Prostate gland (tissue), 2 donors: ENCODE data around the gene CD300E. TPM values are rescaled to one million over a fixed set of nuclear protein-coding genes. Genes with fewer than 3 reads are reported as not detected.

Experiments used
- DNase-seq: peaks from one replicate; pipeline ENCODE4 v3.0.0-alpha.2; 2019; ENCODE audit warnings: low spot score
- H3K27ac ChIP-seq, 2 donors: fragments of 200-600 bp; sonication (generic); 2 replicates each; pipeline ENCODE4 v1.5.1; 2017 to 2019
- H3K27me3 ChIP-seq: fragments of 200-600 bp; sonication (generic); replicated peaks from 2 replicates; pipeline ENCODE4 v1.5.1; 2019; ENCODE audit not compliant: insufficient read depth
- H3K36me3 ChIP-seq, 2 donors: fragments of 200-600 bp; sonication (generic); 1 replicate in 1 of 2; 2 replicates in 1 of 2; pipeline versions ENCODE4 v1.5.1 to v1.8.1; 2017 to 2019
- H3K4me1 ChIP-seq: fragments of 200-600 bp; sonication (generic); replicated peaks from 2 replicates; pipeline ENCODE4 v1.5.1; 2019
- H3K4me3 ChIP-seq, 2 donors: fragments of 200-600 bp; sonication (generic); 2 replicates each; pipeline ENCODE4 v1.5.1; 2017 to 2019
- H3K9me3 ChIP-seq: fragments of 200-600 bp; sonication (generic); 2 replicates; pipeline ENCODE4 v1.5.1; 2017
- POLR2A ChIP-seq: fragments of 450-650 bp; IDR thresholded peaks from one replicate; pipeline ENCODE4 v1.6.1; 2016; ENCODE audit warnings: antibody characterized with exemption, mild to moderate bottlenecking
- POLR2AphosphoS5 ChIP-seq: sonication (generic); formaldehyde crosslinking; IDR thresholded peaks from one replicate; pipeline ENCODE4 v1.6.1; 2017; ENCODE audit warnings: antibody characterized with exemption
- WGBS: methylation state at CpG from one replicate; pipeline ENCODE4 v1.1.5; 2018; 5-methylcytosine and 5-hydroxymethylcytosine counted together
- intact Hi-C: fragments of 100-400 bp; cut with DNase I; formaldehyde crosslinking; loops from one replicate; pipeline ENCODE4 v1.14.2; 2022
- total RNA-seq, 2 donors: library from RNA; depleted of rRNA; stranded (reverse); fragments of >200 nt; gene quantifications; one replicate each; pipeline ENCODE4 v1.1.0, GENCODE V29; 2016
- TF ChIP-seq, protein P1 (sequence below), 4 experiments: fragments of 200-600 bp in 2 of 4; fragments of 450-650 bp in 2 of 4; sonication (generic) in 2 of 4; IDR thresholded peaks; 1 replicate in 3 of 4; 2 replicates in 1 of 4; pipeline ENCODE4 v1.5.1; 2016 to 2019; ENCODE audit warnings: antibody characterized with exemption in 4 of 4, mild to moderate bottlenecking in 2 of 4, moderate library complexity in 2 of 4

Gene CD300E
- total RNA-seq, 2 donors from 2014 or later, result 0.45 TPM; not detected in 1

DNA sequence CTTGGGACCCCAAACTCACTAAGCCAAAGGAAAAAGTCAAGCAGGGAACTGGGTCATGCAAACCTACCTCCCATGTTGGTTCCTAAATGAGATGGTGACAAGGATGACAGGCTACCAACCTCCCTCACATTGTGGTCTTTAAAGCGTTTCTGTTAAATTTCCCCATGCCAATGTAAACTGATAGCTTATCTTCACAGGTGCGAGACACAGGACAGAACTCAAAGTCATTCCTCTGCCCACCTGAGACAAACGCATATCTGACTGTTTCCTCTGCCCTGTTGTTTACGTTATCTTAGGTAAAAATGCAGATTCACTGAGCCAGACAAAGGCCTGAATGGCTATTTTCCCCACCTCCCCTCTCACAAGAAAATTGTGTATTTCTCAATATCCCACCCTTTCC, 19.0 kb upstream of the CD300E start:
- Histone ChIP-seq H3K27me3 (no peaks in the 10 kb centered on the region), H3K9me3 (no peaks in the 10 kb centered on the region), H3K4me3 (no peak overlapping the region), H3K36me3 (no peaks in the 10 kb centered on the region), H3K27ac (no peak overlapping the region), H3K4me1 (no peaks in the 10 kb centered on the region)
- TF ChIP-seq, protein P1, sequence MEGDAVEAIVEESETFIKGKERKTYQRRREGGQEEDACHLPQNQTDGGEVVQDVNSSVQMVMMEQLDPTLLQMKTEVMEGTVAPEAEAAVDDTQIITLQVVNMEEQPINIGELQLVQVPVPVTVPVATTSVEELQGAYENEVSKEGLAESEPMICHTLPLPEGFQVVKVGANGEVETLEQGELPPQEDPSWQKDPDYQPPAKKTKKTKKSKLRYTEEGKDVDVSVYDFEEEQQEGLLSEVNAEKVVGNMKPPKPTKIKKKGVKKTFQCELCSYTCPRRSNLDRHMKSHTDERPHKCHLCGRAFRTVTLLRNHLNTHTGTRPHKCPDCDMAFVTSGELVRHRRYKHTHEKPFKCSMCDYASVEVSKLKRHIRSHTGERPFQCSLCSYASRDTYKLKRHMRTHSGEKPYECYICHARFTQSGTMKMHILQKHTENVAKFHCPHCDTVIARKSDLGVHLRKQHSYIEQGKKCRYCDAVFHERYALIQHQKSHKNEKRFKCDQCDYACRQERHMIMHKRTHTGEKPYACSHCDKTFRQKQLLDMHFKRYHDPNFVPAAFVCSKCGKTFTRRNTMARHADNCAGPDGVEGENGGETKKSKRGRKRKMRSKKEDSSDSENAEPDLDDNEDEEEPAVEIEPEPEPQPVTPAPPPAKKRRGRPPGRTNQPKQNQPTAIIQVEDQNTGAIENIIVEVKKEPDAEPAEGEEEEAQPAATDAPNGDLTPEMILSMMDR (IDR thresholded peaks at IDR 0.05), result no peak
- DNase-seq, result no peak
- 27% methylated on average over 4 of the region's 4 CpGs for WGBS
- intact Hi-C loops, result no loop called here

DNA sequence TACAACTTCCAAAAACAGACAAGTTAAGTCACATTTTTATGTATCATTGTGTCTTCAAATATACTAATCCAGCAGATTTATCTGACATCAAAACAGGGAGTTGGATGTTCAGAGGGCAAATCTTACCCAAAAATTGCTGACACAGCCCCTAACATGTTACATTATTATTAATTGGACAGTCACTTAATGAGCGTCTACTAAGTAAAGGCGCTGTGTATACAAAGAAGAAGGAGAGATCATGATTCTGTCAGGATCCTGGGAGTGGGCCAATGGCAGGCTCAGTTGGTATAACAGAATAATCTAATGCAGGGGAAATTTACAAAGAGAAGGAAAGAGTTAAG, 18.4 kb upstream of the CD300E start:
- no peak for DNase-seq
- WGBS, result 53% methylated on average over 2 of the region's 2 CpGs
- Histone ChIP-seq H3K36me3 (no peaks in the 10 kb centered on the region), H3K4me1 (no peaks in the 10 kb centered on the region), H3K4me3 (no peak overlapping the region), H3K27ac (no peak overlapping the region), H3K9me3 (no peaks in the 10 kb centered on the region), H3K27me3 (no peaks in the 10 kb centered on the region)
- intact Hi-C loops, result no loop called here
- TF ChIP-seq, protein P1 (IDR thresholded peaks at IDR 0.05), result no peak
- no peak for TF ChIP-seq POLR2AphosphoS5
- TF ChIP-seq POLR2A, result no peak

DNA sequence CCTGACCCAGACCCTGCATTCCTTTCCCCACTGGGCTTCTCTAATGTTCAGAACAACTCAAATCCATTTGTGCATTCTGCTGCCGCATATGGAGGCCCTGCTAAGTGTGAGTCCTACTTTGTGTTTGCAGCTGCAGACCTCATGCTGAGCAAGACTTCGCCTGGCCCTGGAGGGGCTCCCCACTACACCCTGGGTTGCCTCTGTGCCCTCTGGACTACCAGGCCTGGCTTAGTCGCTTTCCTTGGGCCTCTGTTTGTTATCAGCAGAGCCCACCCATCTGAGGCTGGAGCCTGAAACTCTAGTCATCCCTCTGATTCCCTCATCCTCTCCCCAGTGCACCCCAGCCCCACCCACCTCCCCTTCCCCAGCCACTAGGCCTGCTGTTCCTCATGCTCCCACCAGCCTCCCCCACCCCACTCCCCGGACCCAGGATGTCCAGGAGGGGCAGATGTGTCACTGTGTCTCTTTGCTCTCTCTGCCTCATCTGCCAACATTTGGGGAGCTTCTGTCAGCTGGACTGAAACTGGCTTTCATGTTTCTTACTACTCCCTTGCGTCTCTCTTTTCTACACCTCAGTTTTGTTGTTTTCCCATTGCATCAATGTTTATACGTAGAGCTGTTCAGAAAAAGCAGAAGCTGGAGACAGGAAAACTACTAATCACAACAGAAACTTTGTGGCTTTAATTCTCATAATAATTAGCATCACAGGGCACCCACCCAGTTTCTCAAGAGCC, 17.9 kb upstream of the CD300E start:
- TF ChIP-seq, protein P1 (IDR thresholded peaks at IDR 0.05), result no peak
- no peak for TF ChIP-seq POLR2A
- no peak for TF ChIP-seq POLR2AphosphoS5
- no peaks in the 10 kb centered on the region for H3K27me3 ChIP-seq

DNA sequence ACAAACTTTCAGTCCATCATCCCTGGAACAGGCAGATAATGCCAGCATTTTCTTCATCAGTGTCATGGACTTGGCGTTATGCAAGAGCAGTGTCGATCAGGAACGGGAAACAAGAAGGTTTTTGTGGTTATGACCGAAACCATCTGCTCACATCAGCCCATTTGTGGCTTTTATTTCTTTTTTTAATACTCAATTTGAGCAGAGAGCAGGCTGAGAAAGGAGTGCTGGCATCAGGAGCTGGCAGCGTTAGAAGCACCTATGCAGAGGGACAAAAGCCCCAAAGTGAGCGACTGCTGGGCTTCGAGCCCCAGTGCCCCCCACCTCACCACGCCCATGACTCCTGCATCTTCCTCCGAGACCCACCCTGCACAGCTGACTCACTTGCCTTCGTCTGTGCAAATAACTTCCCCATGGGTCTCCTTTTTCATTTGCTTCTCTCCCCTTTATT, 16.2 kb upstream of the CD300E start:
- 64% methylated on average over 10 of the region's 10 CpGs for WGBS
- Histone ChIP-seq H3K4me3 (no peak overlapping the region), H3K9me3 (no peaks in the 10 kb centered on the region), H3K4me1 (no peaks in the 10 kb centered on the region), H3K27me3 (no peaks in the 10 kb centered on the region), H3K27ac (no peak overlapping the region), H3K36me3 (no peaks in the 10 kb centered on the region)
- intact Hi-C loops, result no loop called here
- TF ChIP-seq POLR2A (no peak), POLR2AphosphoS5 (no peak)
- TF ChIP-seq, protein P1 (IDR thresholded peaks at IDR 0.05), result no peak
- DNase-seq, result no peak

More for the DNA sequence above, 17.9 kb upstream of the CD300E start:
- Histone ChIP-seq H3K36me3 (no peaks in the 10 kb centered on the region), H3K4me3 (no peak overlapping the region), H3K9me3 (no peaks in the 10 kb centered on the region), H3K27ac (no peak overlapping the region), H3K4me1 (no peaks in the 10 kb centered on the region)
- no peak for DNase-seq
- intact Hi-C loops, result no loop called here
- 67% methylated on average over 6 of the region's 6 CpGs for WGBS

DNA sequence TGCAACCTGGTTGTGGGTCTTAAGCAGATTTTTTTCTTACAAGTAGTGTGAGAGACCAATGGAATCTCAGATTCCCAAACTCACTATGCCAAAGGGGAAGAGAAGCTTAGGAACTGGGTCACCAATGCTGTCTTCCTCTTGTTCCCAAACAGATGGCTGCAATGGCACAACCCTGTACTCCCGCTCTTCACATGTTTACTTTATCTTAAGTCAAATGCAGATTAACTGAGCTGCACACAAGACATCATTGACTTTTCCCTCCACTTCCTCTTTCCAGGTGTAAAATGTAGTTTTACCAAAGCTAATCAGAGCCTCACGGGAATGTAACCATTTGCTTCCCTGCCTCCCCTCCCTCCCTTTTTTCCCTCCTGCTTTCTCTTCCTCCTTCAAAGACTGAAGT, 14.4 kb upstream of the CD300E start:
- H3K4me1 ChIP-seq, result no peaks in the 10 kb centered on the region
- no peaks in the 10 kb centered on the region for H3K9me3 ChIP-seq
- no peaks in the 10 kb centered on the region for H3K36me3 ChIP-seq
- TF ChIP-seq POLR2A (no peak), POLR2AphosphoS5 (no peak)
- TF ChIP-seq, protein P1 (IDR thresholded peaks at IDR 0.05), result no peak
- no peak for DNase-seq
- H3K27me3 ChIP-seq, result no peaks in the 10 kb centered on the region
- H3K27ac ChIP-seq, result no peak overlapping the region
- intact Hi-C loops, result no loop called here
- no peak overlapping the region for H3K4me3 ChIP-seq
- WGBS, result 25% methylated on average over 2 of the region's 2 CpGs
